Astrocyte of the cerebellum (primary cell): ENCODE measurements around the gene SMYD3.

Experiments used
- DNase-seq: peaks from one replicate; pipeline ENCODE4 v3.0.0-alpha.2; 2011; ENCODE audit warnings: low read depth
- H3K4me3 ChIP-seq: 2 replicates; pipeline ENCODE4 v1.5.1; 2011; ENCODE audit warnings: mild to moderate bottlenecking, low read depth, low read length, moderate library complexity
- CTCF ChIP-seq: IDR thresholded peaks from 2 replicates; pipeline ENCODE4 v1.5.1; 2012; ENCODE audit warnings: low read length, low read depth, moderate library complexity, mild to moderate bottlenecking; ENCODE audit errors: missing control alignments
- in situ Hi-C: cut with HindIII; loops from 2 replicates; pipeline ENCODE4 v1.10.0; 2017; ENCODE audit warnings: low sequenced_read_pairs

SMYD3 gene

GRCh38 chr1:245991266-245991665 is 515.8 kb downstream of the SMYD3 start:
- no peak overlapping the region for H3K4me3 ChIP-seq
- no peak for TF ChIP-seq CTCF
- in situ Hi-C loops = no loop called here
- no peak for DNase-seq

- in situ Hi-C loops = no loop called here
- TF ChIP-seq CTCF = no peak
- DNase-seq = no peak
- H3K4me3 ChIP-seq = no peak overlapping the region
Measured at GRCh38 chr1:245990315-245991022, 516.6 kb downstream of the SMYD3 start.

DNA sequence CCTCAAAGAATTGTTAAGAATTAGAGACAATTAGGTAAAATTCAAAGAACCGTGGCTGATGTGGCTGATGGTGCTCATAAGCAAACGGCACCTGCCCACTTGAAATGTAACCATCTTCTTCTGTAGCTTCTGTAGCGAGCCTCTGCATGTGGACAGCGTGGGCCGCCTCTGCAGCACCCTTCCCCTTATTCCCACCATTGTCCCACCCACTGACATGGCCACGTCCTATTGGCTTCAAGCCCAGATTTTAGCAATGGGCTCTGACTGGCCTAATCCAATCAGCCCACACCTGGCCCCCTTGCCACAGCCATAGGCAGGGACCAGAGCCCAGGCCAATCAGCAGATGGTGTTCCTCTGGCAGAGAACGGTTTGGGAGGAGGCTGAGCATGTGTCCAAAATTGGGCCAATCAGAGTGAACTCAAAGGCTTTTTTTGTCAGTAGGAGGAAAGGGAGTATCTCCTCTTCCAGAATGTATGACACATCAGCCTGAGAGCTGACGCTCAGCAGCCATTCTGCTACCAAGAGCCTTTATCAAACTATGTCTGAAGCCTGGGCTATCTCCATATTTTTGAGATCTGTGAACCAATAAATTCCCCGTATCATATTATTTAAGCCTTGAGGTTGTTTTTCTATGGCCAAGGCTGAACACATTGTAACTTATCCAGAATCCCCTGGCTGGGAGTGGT is 518.5 kb downstream of the SMYD3 start:
- no peak for TF ChIP-seq CTCF
- no peak overlapping the region for H3K4me3 ChIP-seq
- in situ Hi-C loops = no loop called here
- no peak for DNase-seq

- no peak overlapping the region for H3K4me3 ChIP-seq
- DNase-seq = no peak
- TF ChIP-seq CTCF = no peak
- in situ Hi-C loops = no loop called here
Measured at GRCh38 chr1:245987997-245988392, 519.1 kb downstream of the SMYD3 start.

GRCh38 chr1:245987577-245987976 is 519.5 kb downstream of the SMYD3 start:
- TF ChIP-seq CTCF = no peak
- no peak for DNase-seq
- in situ Hi-C loops = no loop called here
- no peak overlapping the region for H3K4me3 ChIP-seq

DNA sequence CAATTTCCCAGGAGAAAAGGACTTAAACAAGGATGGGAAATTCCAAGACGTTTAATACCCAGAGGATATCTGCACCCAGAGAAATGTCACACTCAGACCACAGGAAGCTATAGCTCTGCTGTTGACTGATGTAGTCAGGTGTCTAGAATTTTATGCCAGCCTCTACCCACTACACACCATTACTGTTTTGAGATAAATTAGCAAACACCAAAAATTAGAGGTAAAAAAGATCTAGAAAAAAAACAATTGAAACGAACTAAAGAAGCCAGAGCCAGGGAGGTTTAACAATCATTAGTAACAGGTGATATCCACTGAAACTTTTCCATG is 519.9 kb downstream of the SMYD3 start:
- H3K4me3 ChIP-seq = no peak overlapping the region
- in situ Hi-C loops = no loop called here
- no peak for DNase-seq
- TF ChIP-seq CTCF = no peak
